Activated gamma-delta T cell (primary cell): ENCODE data around the gene CCDC136.
A peak's percentile ranks its signal among the peaks of the same experiment; 100 is the strongest.

Experiments
- DNase-seq: peaks from one replicate; lab custom pipeline; 2025; lab: John Stamatoyannopoulos, UW

CCDC136 gene

GRCh38 chr7:128862571-128863432, 71.0 kb downstream of the CCDC136 start, which contains the start of gene ATP6V1F:
ATP6V1F (plus strand) TSS chr7:128862856; CDS start chr7:128862905, 49 bp downstream.
- DNase-seq = peak; percentile 91

- no peak for DNase-seq
Measured at GRCh38 chr7:128863433-128863989, 71.7 kb downstream of the CCDC136 start.

GRCh38 chr7:128865303-128865702, 73.5 kb downstream of the CCDC136 start:
- DNase-seq = no peak

- no peak for DNase-seq
Measured at GRCh38 chr7:128865996-128866877, 74.5 kb downstream of the CCDC136 start.

GRCh38 chr7:128867241-128867640, 75.5 kb downstream of the CCDC136 start:
- no peak for DNase-seq

- no peak for DNase-seq
Measured at GRCh38 chr7:128867842-128868623, 76.3 kb downstream of the CCDC136 start.

- no peak for DNase-seq
Measured at GRCh38 chr7:128868624-128869137, 76.9 kb downstream of the CCDC136 start.

- DNase-seq = peak; percentile 28
Measured at GRCh38 chr7:128869138-128869943, 77.6 kb downstream of the CCDC136 start.

GRCh38 chr7:128869944-128870285, 78.1 kb downstream of the CCDC136 start:
- DNase-seq = no peak

- DNase-seq = no peak
Measured at GRCh38 chr7:128871050-128871449, 79.3 kb downstream of the CCDC136 start.
